GM13977 (cell line): ENCODE measurements around the gene TMEM198.

Source experiments
- DNase-seq: peaks from one replicate; pipeline ENCODE4 v3.0.0; 2012; ENCODE audit warnings: low spot score
- in situ Hi-C: fragments of 300-500 bp; cut with MboI; formaldehyde crosslinking; loops from one replicate; pipeline ENCODE4 v1.12.0; 2022; ENCODE audit warnings: low sequenced_read_pairs, low pct_unique_long_range_greater_than_20kb, mixed read lengths, inconsistent platforms; ENCODE audit not compliant: unreplicated experiment
- TF ChIP-seq, protein P1 (sequence below): IDR thresholded peaks from 2 replicates; pipeline ENCODE4 v1.5.1; 2012; ENCODE audit warnings: mild to moderate bottlenecking, control low read depth; ENCODE audit not compliant: insufficient read depth; ENCODE audit errors: extremely low read depth, missing control alignments

Gene TMEM198

DNA sequence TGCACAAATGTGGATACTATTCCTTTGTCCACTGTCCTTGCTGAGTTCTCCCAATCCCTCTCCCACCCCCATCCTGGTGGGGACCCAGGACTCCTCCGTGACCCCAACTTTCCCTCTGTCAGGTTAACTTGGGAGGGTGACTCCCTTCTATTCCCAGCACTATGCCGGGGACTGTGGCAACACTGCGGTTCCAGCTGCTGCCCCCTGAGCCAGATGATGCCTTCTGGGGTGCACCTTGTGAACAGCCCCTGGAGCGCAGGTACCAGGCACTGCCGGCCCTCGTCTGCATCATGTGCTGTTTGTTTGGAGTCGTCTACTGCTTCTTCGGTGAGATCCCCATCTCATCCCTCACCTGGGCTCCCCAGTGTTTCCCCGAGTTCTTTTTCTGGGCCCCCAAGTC is 739 bp downstream of the TMEM198 start:
- in situ Hi-C loops, result no loop called here
- TF ChIP-seq, protein P1, sequence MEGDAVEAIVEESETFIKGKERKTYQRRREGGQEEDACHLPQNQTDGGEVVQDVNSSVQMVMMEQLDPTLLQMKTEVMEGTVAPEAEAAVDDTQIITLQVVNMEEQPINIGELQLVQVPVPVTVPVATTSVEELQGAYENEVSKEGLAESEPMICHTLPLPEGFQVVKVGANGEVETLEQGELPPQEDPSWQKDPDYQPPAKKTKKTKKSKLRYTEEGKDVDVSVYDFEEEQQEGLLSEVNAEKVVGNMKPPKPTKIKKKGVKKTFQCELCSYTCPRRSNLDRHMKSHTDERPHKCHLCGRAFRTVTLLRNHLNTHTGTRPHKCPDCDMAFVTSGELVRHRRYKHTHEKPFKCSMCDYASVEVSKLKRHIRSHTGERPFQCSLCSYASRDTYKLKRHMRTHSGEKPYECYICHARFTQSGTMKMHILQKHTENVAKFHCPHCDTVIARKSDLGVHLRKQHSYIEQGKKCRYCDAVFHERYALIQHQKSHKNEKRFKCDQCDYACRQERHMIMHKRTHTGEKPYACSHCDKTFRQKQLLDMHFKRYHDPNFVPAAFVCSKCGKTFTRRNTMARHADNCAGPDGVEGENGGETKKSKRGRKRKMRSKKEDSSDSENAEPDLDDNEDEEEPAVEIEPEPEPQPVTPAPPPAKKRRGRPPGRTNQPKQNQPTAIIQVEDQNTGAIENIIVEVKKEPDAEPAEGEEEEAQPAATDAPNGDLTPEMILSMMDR, result no peak
- DNase-seq, result no peak

DNA sequence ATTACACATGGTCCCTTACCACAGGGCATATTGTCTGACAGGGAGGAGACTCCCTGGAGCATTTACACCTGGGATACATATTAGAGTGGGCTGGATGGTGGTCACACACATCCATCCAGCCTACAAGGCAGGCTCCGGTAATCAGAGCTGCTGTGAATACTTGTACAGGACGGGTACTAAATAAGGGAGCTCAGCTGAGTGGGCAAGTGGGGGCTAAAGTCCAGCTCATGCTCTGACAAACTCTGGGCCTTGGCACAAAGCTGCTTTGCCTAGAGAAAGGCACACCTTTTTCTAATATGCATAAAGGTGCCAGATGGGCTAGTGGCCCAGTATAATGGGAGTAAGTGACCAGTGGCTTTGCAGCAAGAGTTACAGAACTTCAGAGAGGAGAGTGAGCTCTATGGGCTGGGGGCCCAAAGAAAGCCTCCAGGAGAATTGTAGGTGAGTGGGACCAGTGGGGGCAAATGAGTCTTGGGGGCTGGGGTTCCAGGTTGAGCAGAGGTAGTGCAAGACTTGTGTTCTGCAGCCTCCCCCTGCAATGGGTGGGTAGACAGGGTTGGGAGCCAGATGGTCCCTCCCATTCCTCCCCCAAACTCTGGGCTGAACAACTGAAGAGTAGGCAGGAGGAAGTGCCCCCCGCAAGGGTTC is 1.6 kb downstream of the TMEM198 start:
- TF ChIP-seq, protein P1, result no peak
- DNase-seq, result no peak
- in situ Hi-C loops, result no loop called here

DNA sequence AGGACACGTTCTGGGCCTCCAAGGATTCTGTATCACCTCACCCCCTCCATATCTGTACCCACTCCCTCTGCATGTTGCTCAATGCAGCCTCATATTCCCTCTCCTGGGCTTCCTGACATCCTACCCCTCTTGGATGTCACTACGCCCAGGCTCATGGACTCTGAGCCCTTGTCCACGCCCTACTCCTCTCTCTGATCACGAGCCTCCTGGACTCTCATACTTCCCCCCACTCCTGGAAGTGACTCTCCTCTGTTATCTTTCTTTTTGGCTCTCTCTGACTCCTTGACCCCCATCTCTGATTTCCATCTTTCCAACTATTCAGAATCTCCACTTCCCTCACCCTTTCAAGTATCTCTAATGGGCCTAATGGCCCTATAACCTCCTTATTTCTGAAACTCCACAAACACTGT is 2.1 kb downstream of the TMEM198 start:
- DNase-seq, result no peak
- in situ Hi-C loops, result no loop called here
- TF ChIP-seq, protein P1, result no peak

DNA sequence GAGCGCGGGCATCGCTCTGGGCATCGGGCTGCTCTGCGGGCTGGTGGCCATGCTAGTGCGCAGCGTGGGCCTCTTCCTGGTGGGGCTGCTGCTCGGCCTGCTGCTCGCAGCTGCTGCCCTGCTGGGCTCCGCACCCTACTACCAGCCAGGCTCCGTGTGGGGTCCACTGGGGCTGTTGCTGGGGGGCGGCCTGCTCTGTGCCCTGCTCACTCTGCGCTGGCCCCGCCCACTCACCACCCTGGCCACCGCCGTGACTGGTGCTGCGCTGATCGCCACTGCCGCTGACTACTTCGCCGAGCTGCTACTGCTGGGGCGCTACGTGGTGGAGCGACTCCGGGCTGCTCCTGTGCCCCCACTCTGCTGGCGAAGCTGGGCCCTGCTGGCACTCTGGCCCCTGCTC is 3.8 kb downstream of the TMEM198 start:
- TF ChIP-seq, protein P1, result no peak
- in situ Hi-C loops, result no loop called here
- DNase-seq, result no peak

DNA sequence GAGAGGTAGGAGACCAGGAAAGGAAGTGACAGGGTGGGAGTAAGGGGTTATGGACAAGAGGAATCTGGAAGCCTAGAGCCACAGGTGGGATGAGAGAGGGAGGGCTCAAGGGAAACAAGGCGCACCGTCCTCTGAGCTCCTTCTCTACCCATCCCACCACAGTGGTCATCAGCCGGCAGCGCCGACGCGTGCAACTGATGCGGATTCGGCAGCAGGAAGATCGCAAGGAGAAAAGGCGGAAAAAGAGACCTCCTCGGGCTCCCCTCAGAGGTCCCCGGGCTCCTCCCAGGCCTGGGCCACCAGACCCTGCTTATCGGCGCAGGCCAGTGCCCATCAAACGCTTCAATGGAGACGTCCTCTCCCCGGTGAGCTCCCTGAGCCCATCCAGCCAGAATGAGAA is 5.2 kb downstream of the TMEM198 start:
- DNase-seq, result no peak
- in situ Hi-C loops, result no loop called here
- TF ChIP-seq, protein P1, result no peak

DNA sequence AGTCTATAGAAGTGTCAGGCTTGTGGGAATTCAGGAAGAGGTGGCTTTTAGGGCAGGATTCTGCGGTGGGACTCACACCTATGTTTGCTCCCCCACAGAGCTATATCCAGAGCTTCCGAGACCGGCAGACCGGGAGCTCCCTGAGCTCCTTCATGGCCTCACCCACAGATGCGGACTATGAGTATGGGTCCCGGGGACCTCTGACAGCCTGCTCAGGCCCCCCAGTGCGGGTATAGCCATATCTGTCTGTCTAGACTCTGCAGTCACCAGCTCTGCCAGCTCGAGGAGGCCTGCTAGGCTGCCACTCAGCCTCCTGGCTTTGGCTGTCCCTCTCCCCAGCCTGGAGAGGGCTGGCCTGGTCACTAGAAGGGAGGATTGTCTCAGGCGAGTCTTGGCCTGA is 5.8 kb downstream of the TMEM198 start:
- in situ Hi-C loops, result no loop called here
- TF ChIP-seq, protein P1, result no peak
- DNase-seq, result no peak
